MM.1S (cell line): ENCODE results near the gene MAP3K5.

ENCODE experiments used
- DNase-seq: peaks from one replicate; pipeline ENCODE4 v3.0.0-alpha.2; 2015
- H2AFZ ChIP-seq: fragments of 300-600 bp; sonication (generic); 2 replicates; pipeline ENCODE4 v1.6.0; 2016; ENCODE audit warnings: antibody characterized with exemption, low read length
- H3F3A ChIP-seq: fragments of 300-600 bp; sonication (generic); 2 replicates; pipeline ENCODE4 v1.6.1; 2016; ENCODE audit warnings: mild to moderate bottlenecking, antibody characterized with exemption, low read length, moderate library complexity, mixed read lengths; ENCODE audit not compliant: insufficient read depth
- H3K27ac ChIP-seq: fragments of 300-600 bp; sonication (generic); 2 replicates; pipeline ENCODE4 v1.5.1; 2016; ENCODE audit warnings: mild to moderate bottlenecking, low read length
- H3K27me3 ChIP-seq: fragments of 300-600 bp; sonication (generic); replicated peaks from 2 replicates; pipeline ENCODE4 v1.6.0; 2016; ENCODE audit warnings: low read length; ENCODE audit not compliant: insufficient read depth
- H3K36me3 ChIP-seq: fragments of 300-600 bp; sonication (generic); replicated peaks from 2 replicates; pipeline ENCODE4 v1.6.1; 2016; ENCODE audit warnings: mild to moderate bottlenecking, low read length, mixed read lengths; ENCODE audit not compliant: insufficient read depth
- H3K4me1 ChIP-seq: fragments of 300-600 bp; sonication (generic); 2 replicates; pipeline ENCODE4 v1.6.1; 2016; ENCODE audit warnings: low read length, mixed read lengths
- H3K4me2 ChIP-seq: fragments of 300-600 bp; sonication (generic); 2 replicates; pipeline ENCODE4 v1.6.0; 2016; ENCODE audit warnings: low read depth, low read length
- H3K4me3 ChIP-seq: fragments of 300-600 bp; sonication (generic); 2 replicates; pipeline ENCODE4 v1.5.1; 2016; ENCODE audit warnings: low read length, mixed read lengths
- H3K79me2 ChIP-seq: fragments of 300-600 bp; sonication (generic); 2 replicates; pipeline ENCODE4 v1.6.1; 2016; ENCODE audit warnings: mixed run types, low read length, mixed read lengths
- H3K9ac ChIP-seq: fragments of 300-600 bp; sonication (generic); 2 replicates; pipeline ENCODE4 v1.6.1; 2016; ENCODE audit warnings: low read length, mixed read lengths
- H3K9me2 ChIP-seq: fragments of 300-600 bp; sonication (generic); replicated peaks from 2 replicates; pipeline ENCODE4 v1.6.1; 2016; ENCODE audit warnings: mild to moderate bottlenecking, low read length, mixed read lengths; ENCODE audit not compliant: insufficient read depth
- H3K9me3 ChIP-seq: fragments of 300-600 bp; sonication (generic); replicated peaks from 2 replicates; pipeline ENCODE4 v1.6.1; 2016; ENCODE audit warnings: mild to moderate bottlenecking, low read length, mixed read lengths; ENCODE audit not compliant: insufficient read depth
- H4K20me1 ChIP-seq: fragments of 300-600 bp; sonication (generic); 2 replicates; pipeline ENCODE4 v1.6.1; 2016; ENCODE audit warnings: mild to moderate bottlenecking, low read length, moderate library complexity, mixed read lengths; ENCODE audit not compliant: insufficient read depth
- EZH2 ChIP-seq: fragments of 300-600 bp; sonication (generic); optimal IDR thresholded peaks from 2 replicates; pipeline ENCODE3; 2017; ENCODE audit warnings: low read depth, mild to moderate bottlenecking, antibody characterized with exemption, low read length, mixed read lengths
- EZH2phosphoT487 ChIP-seq: fragments of 300-600 bp; sonication (generic); IDR thresholded peaks from 2 replicates; pipeline ENCODE4 v1.6.1; 2018; ENCODE audit warnings: antibody characterized with exemption, low read length
- TF ChIP-seq, protein P1 (sequence below): fragments of 300-600 bp; sonication (generic); IDR thresholded peaks from 2 replicates; pipeline ENCODE4 v1.5.1; 2016; ENCODE audit warnings: antibody characterized with exemption, low read length, mixed read lengths

MAP3K5 gene

DNA sequence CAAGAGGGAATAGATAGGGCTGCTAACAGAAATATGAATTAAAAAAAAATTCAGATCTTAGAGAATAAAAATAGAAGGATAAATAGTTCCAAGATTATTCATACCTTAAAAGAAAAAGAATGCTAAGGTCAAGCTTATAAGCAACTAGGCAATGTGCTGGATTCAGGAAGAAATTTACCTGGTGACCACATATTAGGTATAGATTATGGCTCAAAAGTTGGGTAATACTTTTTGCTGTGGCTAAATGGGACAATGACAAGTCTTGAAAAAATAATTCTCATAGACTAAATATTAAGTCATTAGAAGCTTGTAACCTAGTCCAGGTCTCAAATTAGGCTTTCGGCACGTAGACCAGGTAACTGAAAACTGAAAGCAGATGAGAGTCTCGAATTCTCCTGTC, 17.2 kb downstream of the MAP3K5 start:
- H3K4me3 ChIP-seq = no peak overlapping the region
- H3K79me2 ChIP-seq = peaks cover 68% of the 10 kb centered on the region
- H3K36me3 ChIP-seq = no peaks in the 10 kb centered on the region
- TF ChIP-seq EZH2phosphoT487 (no peak), EZH2 (no peak)
- TF ChIP-seq, protein P1, sequence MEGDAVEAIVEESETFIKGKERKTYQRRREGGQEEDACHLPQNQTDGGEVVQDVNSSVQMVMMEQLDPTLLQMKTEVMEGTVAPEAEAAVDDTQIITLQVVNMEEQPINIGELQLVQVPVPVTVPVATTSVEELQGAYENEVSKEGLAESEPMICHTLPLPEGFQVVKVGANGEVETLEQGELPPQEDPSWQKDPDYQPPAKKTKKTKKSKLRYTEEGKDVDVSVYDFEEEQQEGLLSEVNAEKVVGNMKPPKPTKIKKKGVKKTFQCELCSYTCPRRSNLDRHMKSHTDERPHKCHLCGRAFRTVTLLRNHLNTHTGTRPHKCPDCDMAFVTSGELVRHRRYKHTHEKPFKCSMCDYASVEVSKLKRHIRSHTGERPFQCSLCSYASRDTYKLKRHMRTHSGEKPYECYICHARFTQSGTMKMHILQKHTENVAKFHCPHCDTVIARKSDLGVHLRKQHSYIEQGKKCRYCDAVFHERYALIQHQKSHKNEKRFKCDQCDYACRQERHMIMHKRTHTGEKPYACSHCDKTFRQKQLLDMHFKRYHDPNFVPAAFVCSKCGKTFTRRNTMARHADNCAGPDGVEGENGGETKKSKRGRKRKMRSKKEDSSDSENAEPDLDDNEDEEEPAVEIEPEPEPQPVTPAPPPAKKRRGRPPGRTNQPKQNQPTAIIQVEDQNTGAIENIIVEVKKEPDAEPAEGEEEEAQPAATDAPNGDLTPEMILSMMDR = no peak
- H3K4me2 ChIP-seq = no peak overlapping the region
- no peaks in the 10 kb centered on the region for H4K20me1 ChIP-seq
- H3K9me3 ChIP-seq = no peaks in the 10 kb centered on the region
- H2AFZ ChIP-seq = no peak overlapping the region
- H3K9ac ChIP-seq = no peak overlapping the region
- H3K27me3 ChIP-seq = no peaks in the 10 kb centered on the region
- H3K27ac ChIP-seq = no peak overlapping the region
- H3K9me2 ChIP-seq = no peaks in the 10 kb centered on the region
- peaks cover 13% of the 10 kb centered on the region for H3K4me1 ChIP-seq
- peaks cover 3% of the 10 kb centered on the region; the same call in 1 of the 2 replicates for H3F3A ChIP-seq
- no peak for DNase-seq

DNA sequence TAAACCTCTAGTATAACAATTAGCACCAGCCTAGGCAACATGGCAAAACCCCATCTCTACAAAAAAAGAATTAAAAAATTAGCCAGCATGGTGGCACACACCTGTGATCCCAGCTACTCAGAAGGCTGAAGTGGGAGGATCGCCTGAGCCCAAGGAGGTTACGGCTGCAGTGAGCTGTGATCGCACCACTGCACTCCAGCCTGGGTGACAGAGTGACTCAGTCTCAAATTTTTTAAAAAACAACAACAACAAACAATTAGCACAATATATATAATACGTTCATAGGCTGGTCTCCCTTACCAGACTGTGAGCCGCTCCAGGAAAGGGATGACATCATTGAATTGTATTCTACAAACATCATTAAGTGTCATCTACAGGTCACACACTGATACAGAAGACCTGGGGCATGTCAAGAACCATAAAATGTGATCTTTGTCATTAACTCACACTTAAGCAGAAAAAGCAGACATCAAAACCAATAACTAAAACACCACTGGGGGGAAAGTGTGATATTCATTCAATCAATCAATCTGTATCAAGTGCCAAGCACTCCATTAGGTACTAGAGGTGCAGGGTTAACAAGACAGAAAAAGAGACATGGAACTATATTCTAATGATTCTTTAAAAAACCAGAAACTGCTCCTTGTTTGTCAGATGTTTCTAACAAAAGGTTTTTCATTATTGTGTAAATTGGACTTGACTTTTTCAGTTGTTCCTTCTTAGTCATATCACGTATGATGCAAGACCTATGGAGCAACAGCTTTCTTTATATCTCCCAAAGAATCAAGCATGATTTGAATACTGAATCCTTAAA, 17.8 kb downstream of the MAP3K5 start:
- no peak overlapping the region for H2AFZ ChIP-seq
- no peak overlapping the region for H3K4me2 ChIP-seq
- no peaks in the 10 kb centered on the region for H4K20me1 ChIP-seq
- H3F3A ChIP-seq = peaks cover 3% of the 10 kb centered on the region; the same call in 1 of the 2 replicates
- TF ChIP-seq EZH2 (no peak), EZH2phosphoT487 (no peak)
- TF ChIP-seq, protein P1 = no peak
- H3K9ac ChIP-seq = no peak overlapping the region
- peaks cover 62% of the 10 kb centered on the region for H3K79me2 ChIP-seq
- H3K9me2 ChIP-seq = no peaks in the 10 kb centered on the region
- no peaks in the 10 kb centered on the region for H3K9me3 ChIP-seq
- peaks cover 13% of the 10 kb centered on the region for H3K4me1 ChIP-seq
- H3K27me3 ChIP-seq = no peaks in the 10 kb centered on the region
- no peaks in the 10 kb centered on the region for H3K36me3 ChIP-seq
- H3K4me3 ChIP-seq = no peak overlapping the region
- no peak overlapping the region for H3K27ac ChIP-seq
- DNase-seq = no peak

DNA sequence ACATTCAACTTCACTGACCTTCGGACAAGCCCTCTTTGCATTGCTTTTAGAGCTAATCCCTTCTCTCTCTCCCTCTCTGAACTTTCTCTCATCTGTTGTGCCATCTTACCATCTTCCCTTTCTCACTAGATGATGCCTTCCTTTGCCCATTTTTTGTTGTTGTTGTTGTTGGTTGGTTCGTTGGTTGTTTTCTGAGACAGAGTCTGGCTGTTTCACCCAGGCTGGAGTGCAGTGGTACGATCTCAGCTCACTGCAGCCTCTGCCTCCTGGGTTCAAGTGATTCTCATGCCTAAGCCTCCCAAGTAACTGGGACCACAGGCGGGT, 18.8 kb downstream of the MAP3K5 start:
- H3K9me3 ChIP-seq = no peaks in the 10 kb centered on the region
- peaks cover 6% of the 10 kb centered on the region; the same call in 1 of the 2 replicates for H3F3A ChIP-seq
- peaks cover 65% of the 10 kb centered on the region for H3K79me2 ChIP-seq
- no peak overlapping the region for H3K4me2 ChIP-seq
- DNase-seq = no peak
- no peak overlapping the region for H2AFZ ChIP-seq
- no peaks in the 10 kb centered on the region for H4K20me1 ChIP-seq
- H3K27me3 ChIP-seq = no peaks in the 10 kb centered on the region
- no peak overlapping the region for H3K4me3 ChIP-seq
- peaks cover 14% of the 10 kb centered on the region for H3K4me1 ChIP-seq
- H3K9me2 ChIP-seq = no peaks in the 10 kb centered on the region
- no peak overlapping the region for H3K27ac ChIP-seq
- no peak overlapping the region for H3K9ac ChIP-seq
- no peaks in the 10 kb centered on the region for H3K36me3 ChIP-seq
- TF ChIP-seq EZH2 = no peak
- TF ChIP-seq, protein P1 = no peak
- TF ChIP-seq EZH2phosphoT487 = no peak
